HEK293 (cell line): ENCODE results near the gene OR4M2.
"Not testable (repeated sequence)": the region's sequence is repeated elsewhere in the genome, so short reads cannot be mapped to it uniquely, and the experiment has no call there.

ENCODE experiments used
- ZBTB7A ChIP-seq: fragments of 450-650 bp; formaldehyde crosslinking; IDR thresholded peaks from 2 replicates; pipeline ENCODE4 v1.5.1; 2016; ENCODE audit warnings: low read depth, missing biosample characterization, missing genetic modification characterization
- ZNF24 ChIP-seq: fragments of 450-650 bp; formaldehyde crosslinking; IDR thresholded peaks from 2 replicates; pipeline ENCODE4 v1.5.1; 2016; ENCODE audit warnings: missing biosample characterization, missing genetic modification characterization
- ZNF600 ChIP-seq: fragments of 450-650 bp; formaldehyde crosslinking; IDR thresholded peaks from 2 replicates; pipeline ENCODE4 v1.5.1; 2016; ENCODE audit warnings: missing biosample characterization, missing genetic modification characterization
- ZNF777 ChIP-seq: fragments of 450-650 bp; formaldehyde crosslinking; IDR thresholded peaks from 2 replicates; pipeline ENCODE4 v1.5.1; 2017; ENCODE audit warnings: missing biosample characterization, missing genetic modification characterization, borderline replicate concordance
- TF ChIP-seq, protein P1 (sequence below): fragments of 450-650 bp; formaldehyde crosslinking; IDR thresholded peaks from 2 replicates; pipeline ENCODE4 v1.5.1; 2016; ENCODE audit warnings: missing biosample characterization, missing genetic modification characterization

DNA sequence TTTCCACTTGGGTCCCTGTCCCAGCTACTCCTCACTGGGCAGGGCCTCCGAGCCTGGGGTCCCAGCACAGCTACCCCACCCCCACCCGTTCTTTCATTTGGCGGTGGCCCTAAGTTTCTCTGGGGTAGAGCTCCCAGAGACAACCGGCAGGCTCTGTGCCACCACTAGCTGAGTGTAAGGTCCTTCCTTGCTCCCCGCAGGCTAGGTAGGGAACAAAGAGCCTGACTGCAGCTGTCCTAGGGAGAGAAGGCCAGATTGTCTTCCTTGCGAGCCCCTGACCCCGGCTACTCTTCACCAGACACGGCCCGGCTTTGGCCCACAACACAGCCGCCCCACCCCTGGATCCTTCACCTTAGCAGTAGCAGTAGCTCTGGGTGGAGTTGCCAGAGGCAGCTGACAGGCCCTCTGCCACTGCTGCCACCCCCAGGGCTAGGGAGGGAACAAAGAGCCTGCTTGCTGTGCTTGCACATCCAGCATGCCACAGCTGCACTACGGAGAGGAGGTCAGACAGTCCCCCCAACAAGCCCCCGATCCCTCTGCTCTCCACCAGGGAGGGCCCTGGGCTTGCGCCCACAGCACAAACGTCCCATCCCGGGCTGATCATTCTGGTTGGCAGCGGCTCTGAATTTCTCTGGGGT, 18.4 kb downstream of the OR4M2 start:
- TF ChIP-seq, protein P1, sequence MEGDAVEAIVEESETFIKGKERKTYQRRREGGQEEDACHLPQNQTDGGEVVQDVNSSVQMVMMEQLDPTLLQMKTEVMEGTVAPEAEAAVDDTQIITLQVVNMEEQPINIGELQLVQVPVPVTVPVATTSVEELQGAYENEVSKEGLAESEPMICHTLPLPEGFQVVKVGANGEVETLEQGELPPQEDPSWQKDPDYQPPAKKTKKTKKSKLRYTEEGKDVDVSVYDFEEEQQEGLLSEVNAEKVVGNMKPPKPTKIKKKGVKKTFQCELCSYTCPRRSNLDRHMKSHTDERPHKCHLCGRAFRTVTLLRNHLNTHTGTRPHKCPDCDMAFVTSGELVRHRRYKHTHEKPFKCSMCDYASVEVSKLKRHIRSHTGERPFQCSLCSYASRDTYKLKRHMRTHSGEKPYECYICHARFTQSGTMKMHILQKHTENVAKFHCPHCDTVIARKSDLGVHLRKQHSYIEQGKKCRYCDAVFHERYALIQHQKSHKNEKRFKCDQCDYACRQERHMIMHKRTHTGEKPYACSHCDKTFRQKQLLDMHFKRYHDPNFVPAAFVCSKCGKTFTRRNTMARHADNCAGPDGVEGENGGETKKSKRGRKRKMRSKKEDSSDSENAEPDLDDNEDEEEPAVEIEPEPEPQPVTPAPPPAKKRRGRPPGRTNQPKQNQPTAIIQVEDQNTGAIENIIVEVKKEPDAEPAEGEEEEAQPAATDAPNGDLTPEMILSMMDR, result not testable (repeated sequence)
- not testable (repeated sequence) for TF ChIP-seq ZBTB7A (tag by site-specific recombination); ZNF777 (tag by site-specific recombination); ZNF24; ZNF600 (tag by site-specific recombination)
